HEK293T (cell line): ENCODE results near the gene MAP2K7.
"Not testable (repeated sequence)": the region's sequence is repeated elsewhere in the genome, so short reads cannot be mapped to it uniquely, and the experiment has no call there.

Experiments used
- CTCF ChIA-PET: fragments of 350-600 bp; formaldehyde crosslinking; extraction: SDS; loops from one replicate; lab custom pipeline; 2021; ENCODE audit warnings: antibody characterized with exemption, inconsistent platforms; lab: Yijun Ruan, JAX
- POLR2A ChIA-PET: fragments of 350-600 bp; formaldehyde crosslinking; extraction: SDS; loops from one replicate; lab custom pipeline; 2020; ENCODE audit warnings: antibody characterized with exemption, inconsistent platforms; lab: Yijun Ruan, JAX
- DNase-seq: peaks from one replicate; pipeline ENCODE4 v3.0.0; 2012; ENCODE audit warnings: mixed read lengths; ENCODE audit errors: extremely low spot score
- ARNT ChIP-seq: fragments of 450-650 bp; IDR thresholded peaks from 2 replicates; pipeline ENCODE4 v1.6.1; 2017; ENCODE audit warnings: mild to moderate bottlenecking
- BHLHE40 ChIP-seq: fragments of 450-650 bp; IDR thresholded peaks from 2 replicates; pipeline ENCODE4 v1.6.1; 2016; ENCODE audit warnings: mild to moderate bottlenecking, moderate library complexity, borderline replicate concordance
- CTBP1 ChIP-seq: fragments of 450-650 bp; IDR thresholded peaks from 2 replicates; pipeline ENCODE4 v1.6.1; 2016; ENCODE audit warnings: borderline replicate concordance
- ELF4 ChIP-seq: fragments of 450-650 bp; IDR thresholded peaks from 2 replicates; pipeline ENCODE4 v1.6.1; 2017; ENCODE audit warnings: antibody characterized with exemption
- FOXA1 ChIP-seq: fragments of 450-650 bp; IDR thresholded peaks from 2 replicates; pipeline ENCODE4 v1.6.1; 2016; ENCODE audit warnings: mild to moderate bottlenecking
- FOXK2 ChIP-seq: fragments of 450-650 bp; IDR thresholded peaks from 2 replicates; pipeline ENCODE4 v1.6.1; 2016; ENCODE audit warnings: mild to moderate bottlenecking
- FOXM1 ChIP-seq: fragments of 450-650 bp; IDR thresholded peaks from 2 replicates; pipeline ENCODE4 v1.6.1; 2017; ENCODE audit warnings: mild to moderate bottlenecking, borderline replicate concordance
- HDGF ChIP-seq: fragments of 450-650 bp; IDR thresholded peaks from 2 replicates; pipeline ENCODE4 v1.6.1; 2017; ENCODE audit warnings: antibody characterized with exemption, borderline replicate concordance
- L3MBTL2 ChIP-seq: fragments of 450-650 bp; conservative IDR thresholded peaks from 2 replicates; pipeline ENCODE4 v1.6.1; 2016; ENCODE audit warnings: mild to moderate bottlenecking
- LEF1 ChIP-seq: fragments of 450-650 bp; IDR thresholded peaks from 2 replicates; pipeline ENCODE4 v1.6.1; 2017; ENCODE audit warnings: mild to moderate bottlenecking, borderline replicate concordance
- NFRKB ChIP-seq: fragments of 450-650 bp; IDR thresholded peaks from 2 replicates; pipeline ENCODE4 v1.6.1; 2016; ENCODE audit warnings: mild to moderate bottlenecking, moderate library complexity
- SP1 ChIP-seq: fragments of 450-650 bp; IDR thresholded peaks from 2 replicates; pipeline ENCODE4 v1.6.1; 2017
- SUZ12 ChIP-seq: fragments of 450-650 bp; IDR thresholded peaks from 2 replicates; pipeline ENCODE4 v1.6.1; 2016; ENCODE audit warnings: mild to moderate bottlenecking
- TARDBP ChIP-seq: fragments of 450-650 bp; IDR thresholded peaks from 2 replicates; pipeline ENCODE4 v1.6.1; 2016
- ZNF384 ChIP-seq: fragments of 450-650 bp; IDR thresholded peaks from 2 replicates; pipeline ENCODE4 v1.6.1; 2016
- TF ChIP-seq, protein P1 (sequence below): fragments of 450-650 bp; IDR thresholded peaks from 2 replicates; pipeline ENCODE4 v1.6.1; 2016

Gene MAP2K7

DNA sequence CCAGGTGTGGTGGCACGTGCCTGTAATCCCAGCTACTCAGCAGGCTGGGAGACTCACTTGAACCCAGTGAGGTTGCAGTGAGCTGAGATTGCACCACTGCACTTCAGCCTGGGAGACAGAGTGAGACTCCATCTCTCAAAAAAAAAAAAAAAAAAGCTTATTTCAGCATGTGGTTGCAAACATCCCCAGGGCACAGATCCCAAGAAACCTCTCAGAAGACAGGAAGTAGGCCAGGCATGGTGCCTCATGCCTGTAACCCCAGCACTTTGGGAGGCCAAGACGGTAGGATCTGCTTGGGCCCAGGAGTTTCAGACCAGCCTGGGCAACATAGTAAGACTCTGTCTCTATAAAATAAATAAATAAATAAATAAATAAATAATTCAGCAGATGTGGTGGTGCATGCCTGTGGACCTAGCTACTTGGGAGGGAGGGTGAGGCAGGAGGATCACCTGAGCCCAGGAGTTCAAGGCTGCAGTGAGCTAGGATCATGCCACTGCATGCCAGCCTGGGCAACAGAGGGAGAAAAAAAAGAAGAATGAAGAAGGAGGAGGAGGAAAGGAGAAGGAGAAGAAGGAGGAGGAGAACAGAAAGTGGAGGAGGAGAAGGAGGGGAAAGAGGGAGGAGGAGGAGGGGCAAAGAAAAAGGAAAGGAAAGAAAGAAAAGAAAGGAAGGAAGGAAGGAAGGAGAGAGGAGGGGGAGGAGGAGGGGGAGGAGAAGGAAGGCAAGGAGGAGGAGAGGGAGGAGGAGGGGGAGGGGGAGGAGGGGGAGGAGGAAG, 19.7 kb upstream of the MAP2K7 start:
- POLR2A ChIA-PET: interaction anchor here (0.8 to 1.1 kb wide), 3 partner anchors 15 to 20 kb away, joined by 3 read pairs; partner anchors contain the start of gene MAP2K7
- TF ChIP-seq FOXM1: no peak
- no peak for TF ChIP-seq L3MBTL2
- no peak for TF ChIP-seq NFRKB
- no peak for TF ChIP-seq ELF4
- TF ChIP-seq ZNF384: no peak
- TF ChIP-seq FOXA1: no peak
- TF ChIP-seq CTBP1: no peak
- TF ChIP-seq TARDBP: no peak
- TF ChIP-seq, protein P1, sequence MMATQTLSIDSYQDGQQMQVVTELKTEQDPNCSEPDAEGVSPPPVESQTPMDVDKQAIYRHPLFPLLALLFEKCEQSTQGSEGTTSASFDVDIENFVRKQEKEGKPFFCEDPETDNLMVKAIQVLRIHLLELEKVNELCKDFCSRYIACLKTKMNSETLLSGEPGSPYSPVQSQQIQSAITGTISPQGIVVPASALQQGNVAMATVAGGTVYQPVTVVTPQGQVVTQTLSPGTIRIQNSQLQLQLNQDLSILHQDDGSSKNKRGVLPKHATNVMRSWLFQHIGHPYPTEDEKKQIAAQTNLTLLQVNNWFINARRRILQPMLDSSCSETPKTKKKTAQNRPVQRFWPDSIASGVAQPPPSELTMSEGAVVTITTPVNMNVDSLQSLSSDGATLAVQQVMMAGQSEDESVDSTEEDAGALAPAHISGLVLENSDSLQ: no peak
- TF ChIP-seq HDGF: no peak
- no peak for TF ChIP-seq SUZ12
- TF ChIP-seq SP1: no peak
- no peak for TF ChIP-seq LEF1
- no peak for TF ChIP-seq ARNT
- no peak for TF ChIP-seq BHLHE40
- no peak for TF ChIP-seq FOXK2
- no peak for DNase-seq
- CTCF ChIA-PET: interaction anchor here (0.7 to 2.5 kb wide), 2 partner anchors 15 to 25 kb away, joined by 3 to 10 read pairs; no protein-coding TSS in a partner anchor

DNA sequence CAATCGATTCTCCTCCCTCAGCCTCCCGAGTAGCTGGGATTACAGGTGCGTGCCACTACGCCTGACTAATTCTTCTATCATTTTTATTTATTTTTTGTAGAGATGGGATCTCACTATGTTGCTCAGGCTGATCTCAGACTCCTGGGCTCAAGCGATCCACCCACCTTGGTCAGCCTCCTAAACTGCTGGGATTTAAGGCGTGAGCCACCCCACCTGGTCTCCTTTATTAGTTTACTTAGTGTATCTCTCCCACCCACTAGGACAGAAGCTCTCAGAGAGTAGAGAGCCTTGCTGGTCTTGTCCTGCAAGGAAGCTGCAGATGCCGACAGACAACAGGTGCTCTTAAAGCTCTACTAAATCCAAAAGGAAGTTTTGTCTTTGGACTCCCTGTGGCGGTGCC, 17.9 kb upstream of the MAP2K7 start:
- TF ChIP-seq ELF4 (no peak), HDGF (no peak), FOXK2 (no peak), FOXA1 (no peak), SUZ12 (no peak), ZNF384 (no peak)
- ChIA-PET POLR2A (interaction anchor here (0.7 to 1.4 kb wide), 2 partner anchors 15 to 16 kb away, joined by 3 to 6 read pairs; no protein-coding TSS in a partner anchor), CTCF (no interaction called here)
- no peak for DNase-seq

DNA sequence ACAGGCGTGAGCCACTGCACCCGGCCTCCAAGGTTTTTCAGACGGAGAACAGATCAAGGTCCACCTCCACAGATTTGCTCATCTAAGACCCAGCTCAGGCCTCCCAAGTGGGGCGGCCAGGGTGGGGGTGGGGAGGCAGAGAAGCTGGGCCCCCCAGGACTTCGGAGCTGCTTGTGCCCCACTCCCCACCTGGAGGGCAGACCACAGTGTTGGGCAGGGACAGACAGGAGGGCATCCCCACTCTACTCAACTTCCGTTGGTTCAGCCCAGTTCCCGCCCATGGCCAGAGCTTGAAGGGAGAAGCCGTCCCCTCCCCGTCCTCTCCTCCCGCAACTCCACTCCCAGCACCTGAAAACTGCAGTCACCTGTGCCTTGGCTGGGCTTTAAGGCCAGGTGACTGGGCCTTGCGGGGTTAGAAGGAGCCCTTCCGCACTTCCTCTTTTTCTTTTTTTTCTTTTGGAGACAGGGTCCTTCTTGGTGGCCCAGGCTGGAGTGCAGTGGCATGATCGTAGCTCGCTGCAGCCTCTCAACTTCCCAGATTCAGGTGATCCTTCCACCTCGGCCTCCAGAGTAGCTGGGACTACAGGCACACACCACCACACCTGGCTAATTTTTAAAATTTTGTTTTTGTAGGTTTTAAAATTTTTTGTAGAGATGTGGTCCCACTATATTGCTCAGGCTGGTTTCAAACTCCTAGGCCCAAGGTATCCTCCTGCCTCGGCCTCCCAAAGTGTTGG, 16.1 kb upstream of the MAP2K7 start:
- TF ChIP-seq CTBP1: no peak
- no peak for TF ChIP-seq FOXM1
- TF ChIP-seq ELF4: no peak
- TF ChIP-seq ARNT: no peak
- TF ChIP-seq SP1: no peak
- ChIA-PET POLR2A (interaction anchor here (0.6 to 2.7 kb wide), 10 partner anchors 11 to 57 kb away, joined by 3 to 14 read pairs (median 6); partner anchors contain the start of genes MAP2K7 and SNAPC2), CTCF (interaction anchor here (1.3 kb wide), 1 partner anchor 18 kb away, joined by 5 read pairs; no protein-coding TSS in a partner anchor)
- DNase-seq: no peak

DNA sequence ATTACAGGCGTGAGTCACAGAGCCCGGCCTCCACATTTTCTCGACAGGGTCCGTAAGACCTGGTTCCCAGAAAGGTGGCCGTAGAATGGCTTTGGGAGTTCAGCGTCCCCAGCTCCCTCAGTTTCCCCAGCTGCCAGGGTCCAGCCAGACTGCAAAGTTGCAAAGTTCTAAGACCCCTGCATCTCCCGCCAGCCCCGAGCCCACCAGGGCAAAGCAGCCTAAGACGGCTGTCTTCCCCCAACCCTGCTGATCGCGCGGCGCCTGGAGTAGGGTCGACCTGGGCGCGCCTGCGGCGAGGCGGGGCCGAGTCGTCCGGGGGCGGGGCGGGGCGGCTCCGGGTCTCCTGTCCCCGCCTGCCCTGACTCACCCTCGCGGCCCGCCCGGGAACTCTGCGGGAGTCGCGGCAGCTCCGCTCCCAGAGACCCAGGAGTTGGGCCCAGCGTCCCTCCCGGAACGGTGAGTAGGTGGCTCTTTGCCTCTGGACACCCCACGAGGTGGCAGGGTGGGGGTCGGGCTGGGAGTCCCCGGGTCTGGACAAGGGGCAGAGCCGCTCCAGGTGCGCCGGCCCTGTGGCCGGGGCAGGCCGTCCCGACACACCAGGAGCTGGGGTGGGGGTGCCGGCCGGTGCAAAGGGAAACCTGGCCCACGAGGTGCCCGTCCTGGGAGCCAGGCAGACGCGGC, 15.4 kb upstream of the MAP2K7 start, which contains the start of gene LRRC8E:
TSS of gene LRRC8E (plus strand) at position 366 of the 681 bp plus-strand sequence. CDS start 7,094 bp downstream, outside the sequence.
- peak; percentile 80 for DNase-seq
- TF ChIP-seq NFRKB: no peak
- TF ChIP-seq SP1: no peak
- ChIA-PET POLR2A (interaction anchor here (0.6 to 2.7 kb wide), 11 partner anchors 10 to 56 kb away, joined by 3 to 14 read pairs (median 6); partner anchors contain the start of genes MAP2K7 and SNAPC2), CTCF (interaction anchor here (1.3 kb wide), 1 partner anchor 19 kb away, joined by 5 read pairs; no protein-coding TSS in a partner anchor)

DNA sequence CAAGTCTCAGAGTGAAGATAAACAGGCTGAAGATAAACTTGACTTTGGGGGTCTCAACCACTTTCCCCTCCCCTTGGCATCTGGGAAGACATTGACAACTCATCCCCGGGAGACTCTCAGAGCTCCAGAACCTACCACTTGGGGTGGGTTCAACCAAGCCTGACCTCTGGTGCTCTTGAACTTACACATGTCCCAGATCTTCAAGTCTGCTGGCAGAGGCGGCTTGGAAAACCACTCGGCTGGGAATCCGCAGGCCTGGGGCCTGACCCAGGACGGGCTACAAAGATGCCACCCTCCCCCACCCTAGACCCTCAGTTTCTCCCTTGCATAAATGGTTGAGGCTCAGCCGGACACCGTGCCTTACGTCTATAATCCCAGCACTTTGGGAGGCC, 14.9 kb upstream of the MAP2K7 start:
- DNase-seq: no peak
- ChIA-PET CTCF (interaction anchor here (1.3 kb wide), 1 partner anchor 19 kb away, joined by 5 read pairs; no protein-coding TSS in a partner anchor), POLR2A (interaction anchor here (1.0 to 2.7 kb wide), 6 partner anchors 9 to 31 kb away, joined by 3 to 14 read pairs (median 7); partner anchors contain the start of genes MAP2K7 and SNAPC2)
- TF ChIP-seq CTBP1 (no peak), FOXK2 (no peak), L3MBTL2 (no peak), FOXM1 (no peak), ELF4 (no peak), SUZ12 (no peak), LEF1 (no peak), SP1 (no peak), HDGF (no peak), BHLHE40 (no peak), NFRKB (no peak), ARNT (no peak), TARDBP (no peak), ZNF384 (no peak)
- TF ChIP-seq, protein P1: no peak

DNA sequence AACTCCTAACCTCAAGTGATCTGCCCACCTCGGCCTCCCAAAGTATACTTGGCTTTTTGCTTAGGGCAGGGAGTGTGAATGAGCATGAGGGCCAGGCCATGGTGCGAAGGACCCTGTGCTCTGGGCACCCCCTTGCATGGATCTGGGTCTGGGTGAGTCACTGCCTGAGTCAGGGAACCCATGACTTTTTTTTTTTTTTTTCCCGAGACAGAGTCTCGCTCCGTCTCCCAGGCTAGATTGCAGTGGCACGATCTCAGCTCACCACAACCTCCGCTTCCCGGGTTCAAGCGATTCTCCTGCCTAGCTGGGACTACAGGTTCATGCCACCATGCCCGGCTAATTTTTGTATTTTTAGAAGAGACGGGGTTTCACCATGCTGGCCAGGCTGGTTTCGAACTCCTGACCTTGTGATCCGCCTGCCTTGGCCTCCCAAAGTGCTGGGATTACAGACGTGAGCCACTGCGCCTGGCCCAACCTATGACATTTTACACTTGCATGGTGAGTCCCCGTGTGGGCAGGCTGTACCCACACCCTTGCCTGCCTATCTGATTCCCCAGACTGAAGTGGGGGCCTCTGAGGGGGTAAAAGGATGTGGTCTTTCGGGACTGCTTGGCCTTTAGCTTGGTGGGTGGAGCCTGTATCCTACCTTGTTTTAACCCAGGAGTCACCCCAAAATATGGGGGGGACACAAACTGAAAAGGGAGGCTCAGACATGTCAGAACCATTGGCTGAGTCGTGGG, 10.1 kb upstream of the MAP2K7 start:
- DNase-seq, CTCF ChIA-PET: not testable (repeated sequence)
- POLR2A ChIA-PET: interaction anchor here (1.3 kb wide), 1 partner anchor 10 kb away, joined by 5 read pairs; the partner anchor contains the start of gene MAP2K7
